Measurements from ENCODE around the gene HOXA2. TPM values are rescaled to one million over a fixed set of nuclear protein-coding genes. Genes with fewer than 3 reads are reported as not detected.

Gene HOXA2
- total RNA-seq, 2 donors from 2014 or later, result not detected

DNA sequence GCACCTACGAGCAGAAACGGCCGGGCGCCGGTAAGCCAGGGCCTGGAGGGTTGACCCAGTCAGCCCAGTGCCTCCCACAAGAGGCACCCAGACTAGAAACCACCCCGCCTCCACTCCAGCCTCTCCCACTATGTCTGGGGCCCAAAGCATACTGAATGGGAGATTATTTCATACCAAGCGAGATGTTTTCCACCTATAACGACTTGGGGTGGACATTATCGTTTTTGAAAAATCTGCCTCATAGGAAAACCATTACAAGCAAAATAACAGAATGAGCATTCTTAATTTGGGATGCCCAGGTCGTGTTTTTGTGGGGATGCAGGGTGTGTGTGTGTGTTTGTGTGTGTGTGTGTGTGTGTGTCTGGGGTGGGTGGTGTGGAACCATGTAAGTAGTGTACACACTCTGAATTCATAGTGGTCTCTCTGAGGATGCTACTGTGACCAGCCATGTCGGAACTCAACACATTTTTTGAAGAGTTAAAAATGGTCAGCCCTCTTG, 43.5 kb upstream of the HOXA2 start:
- no peak overlapping the region for H3K9ac ChIP-seq (ENCODE audit: extremely low read depth, low read length, poor library complexity, severe bottlenecking)
- no peak overlapping the region for H3K27ac ChIP-seq (ENCODE audit: low read depth, low read length)
- WGBS, 2 experiments (ENCODE audit: insufficient coverage in 1 of 2, insufficient read length in 1 of 2), result 71 to 80% methylated on average over 9 to 11 of the region's 11 CpGs
- no peak for DNase-seq
- TF ChIP-seq, protein P1, sequence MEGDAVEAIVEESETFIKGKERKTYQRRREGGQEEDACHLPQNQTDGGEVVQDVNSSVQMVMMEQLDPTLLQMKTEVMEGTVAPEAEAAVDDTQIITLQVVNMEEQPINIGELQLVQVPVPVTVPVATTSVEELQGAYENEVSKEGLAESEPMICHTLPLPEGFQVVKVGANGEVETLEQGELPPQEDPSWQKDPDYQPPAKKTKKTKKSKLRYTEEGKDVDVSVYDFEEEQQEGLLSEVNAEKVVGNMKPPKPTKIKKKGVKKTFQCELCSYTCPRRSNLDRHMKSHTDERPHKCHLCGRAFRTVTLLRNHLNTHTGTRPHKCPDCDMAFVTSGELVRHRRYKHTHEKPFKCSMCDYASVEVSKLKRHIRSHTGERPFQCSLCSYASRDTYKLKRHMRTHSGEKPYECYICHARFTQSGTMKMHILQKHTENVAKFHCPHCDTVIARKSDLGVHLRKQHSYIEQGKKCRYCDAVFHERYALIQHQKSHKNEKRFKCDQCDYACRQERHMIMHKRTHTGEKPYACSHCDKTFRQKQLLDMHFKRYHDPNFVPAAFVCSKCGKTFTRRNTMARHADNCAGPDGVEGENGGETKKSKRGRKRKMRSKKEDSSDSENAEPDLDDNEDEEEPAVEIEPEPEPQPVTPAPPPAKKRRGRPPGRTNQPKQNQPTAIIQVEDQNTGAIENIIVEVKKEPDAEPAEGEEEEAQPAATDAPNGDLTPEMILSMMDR (conservative IDR thresholded peaks at IDR 0.05), result no peak
- H3K4me1 Mint-ChIP-seq, result peaks cover 9% of the 10 kb centered on the region
- peaks cover 15% of the 10 kb centered on the region for H3K9me3 Mint-ChIP-seq
- H3K36me3 Mint-ChIP-seq (ENCODE audit: low read depth), result no peaks in the 10 kb centered on the region
- peaks cover 16% of the 10 kb centered on the region for H3K9me3 ChIP-seq (ENCODE audit: control insufficient read depth, low read length)
- peaks cover 100% of the 10 kb centered on the region for H3K27me3 ChIP-seq (ENCODE audit: control insufficient read depth, insufficient read depth, low read length, poor library complexity, severe bottlenecking)
- H3K27ac Mint-ChIP-seq, result no peak overlapping the region
- no peaks in the 10 kb centered on the region for H3K4me1 ChIP-seq (ENCODE audit: control insufficient read depth, insufficient read depth, low read length)
- H3K4me3 ChIP-seq (ENCODE audit: low read length), result no peak overlapping the region
- no peaks in the 10 kb centered on the region for H3K36me3 ChIP-seq (ENCODE audit: control insufficient read depth, insufficient read depth, low read length)
- H3K27me3 Mint-ChIP-seq (ENCODE audit: insufficient read depth), result peaks cover 100% of the 10 kb centered on the region
- no peak overlapping the region for H3K4me3 Mint-ChIP-seq

DNA sequence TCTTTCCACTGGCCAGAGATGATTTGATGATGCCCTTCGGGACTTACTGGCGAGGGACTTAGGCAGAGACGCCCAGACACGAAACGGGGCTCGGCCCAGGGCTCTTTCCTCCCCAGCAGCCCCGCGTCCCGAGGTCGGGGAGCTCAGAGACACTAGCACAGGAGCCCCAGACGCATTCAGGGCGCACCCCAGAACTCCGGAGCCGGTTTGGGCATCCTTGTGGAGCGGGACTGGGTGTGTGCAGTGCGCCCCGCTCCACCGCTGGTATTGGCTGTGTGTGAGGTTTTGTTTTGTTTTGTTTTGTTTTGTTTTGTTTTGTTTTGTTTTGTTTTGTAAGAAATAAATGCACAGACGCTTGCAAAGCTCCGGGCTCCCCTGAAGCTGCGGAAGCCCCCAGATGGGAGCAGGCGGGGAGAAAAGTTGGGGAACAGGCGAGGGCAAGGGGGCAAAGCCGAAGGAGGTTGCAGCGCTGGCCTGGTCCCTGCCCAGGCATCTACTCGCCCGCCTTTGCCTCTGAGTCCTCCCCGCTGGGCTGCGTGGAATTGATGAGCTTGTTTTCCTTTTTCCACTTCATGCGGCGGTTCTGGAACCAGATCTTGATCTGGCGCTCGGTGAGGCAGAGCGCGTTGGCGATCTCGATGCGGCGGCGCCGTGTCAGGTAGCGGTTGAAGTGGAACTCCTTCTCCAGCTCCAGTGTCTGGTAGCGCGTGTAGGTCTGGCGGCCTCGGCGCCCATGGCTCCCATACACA, 42.9 kb upstream of the HOXA2 start:
- Mint-ChIP-seq H3K27me3 (ENCODE audit: insufficient read depth) (peaks cover 100% of the 10 kb centered on the region), H3K4me3 (no peak overlapping the region), H3K9me3 (peaks cover 15% of the 10 kb centered on the region), H3K27ac (no peak overlapping the region), H3K36me3 (ENCODE audit: low read depth) (no peaks in the 10 kb centered on the region), H3K4me1 (peaks cover 9% of the 10 kb centered on the region)
- TF ChIP-seq, protein P1 (conservative IDR thresholded peaks at IDR 0.05), result no peak
- peaks cover 100% of the 10 kb centered on the region for H3K27me3 ChIP-seq (ENCODE audit: control insufficient read depth, insufficient read depth, low read length, poor library complexity, severe bottlenecking)
- H3K36me3 ChIP-seq (ENCODE audit: control insufficient read depth, insufficient read depth, low read length), result no peaks in the 10 kb centered on the region
- WGBS, 2 experiments (ENCODE audit: insufficient coverage in 1 of 2, insufficient read length in 1 of 2), result 69 to 77% methylated on average over 27 to 47 of the region's 47 CpGs
- H3K27ac ChIP-seq (ENCODE audit: low read depth, low read length), result no peak overlapping the region
- peaks cover 16% of the 10 kb centered on the region for H3K9me3 ChIP-seq (ENCODE audit: control insufficient read depth, low read length)
- no peak overlapping the region for H3K9ac ChIP-seq (ENCODE audit: extremely low read depth, low read length, poor library complexity, severe bottlenecking)
- no peaks in the 10 kb centered on the region for H3K4me1 ChIP-seq (ENCODE audit: control insufficient read depth, insufficient read depth, low read length)
- DNase-seq, result peak; percentile 46
- no peak overlapping the region for H3K4me3 ChIP-seq (ENCODE audit: low read length)

DNA sequence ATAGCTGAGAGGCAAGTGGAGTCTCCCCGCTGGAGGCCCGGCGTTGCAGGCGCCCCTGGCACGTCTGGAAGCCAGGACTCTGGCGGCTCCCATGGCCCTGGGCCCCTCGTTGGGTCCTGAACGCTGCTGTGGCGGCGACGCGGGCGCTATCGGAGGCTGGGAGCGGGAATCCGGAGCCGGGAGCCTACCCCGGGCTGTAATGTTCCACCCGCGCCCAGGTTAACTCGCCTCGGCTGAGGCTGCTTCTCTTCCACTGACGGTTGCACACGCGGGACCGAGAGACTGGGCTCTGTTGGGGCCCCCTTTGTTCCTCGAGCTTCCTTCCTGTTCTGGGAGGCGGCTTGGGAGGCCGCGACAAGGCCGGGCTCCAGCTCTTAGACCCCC, 42.3 kb upstream of the HOXA2 start:
- Histone ChIP-seq H3K36me3 (ENCODE audit: control insufficient read depth, insufficient read depth, low read length) (no peaks in the 10 kb centered on the region), H3K4me3 (ENCODE audit: low read length) (no peak overlapping the region), H3K9ac (ENCODE audit: extremely low read depth, low read length, poor library complexity, severe bottlenecking) (no peak overlapping the region), H3K9me3 (ENCODE audit: control insufficient read depth, low read length) (peaks cover 16% of the 10 kb centered on the region), H3K27me3 (ENCODE audit: control insufficient read depth, insufficient read depth, low read length, poor library complexity, severe bottlenecking) (peaks cover 100% of the 10 kb centered on the region), H3K4me1 (ENCODE audit: control insufficient read depth, insufficient read depth, low read length) (no peaks in the 10 kb centered on the region), H3K27ac (ENCODE audit: low read depth, low read length) (no peak overlapping the region)
- TF ChIP-seq, protein P1 (conservative IDR thresholded peaks at IDR 0.05), result no peak
- no peaks in the 10 kb centered on the region for H3K36me3 Mint-ChIP-seq (ENCODE audit: low read depth)
- peaks cover 10% of the 10 kb centered on the region for H3K4me1 Mint-ChIP-seq
- H3K9me3 Mint-ChIP-seq, result peaks cover 15% of the 10 kb centered on the region
- 20 to 28% methylated on average over 21 to 31 of the region's 31 CpGs for WGBS, 2 experiments (ENCODE audit: insufficient coverage in 1 of 2, insufficient read length in 1 of 2)
- no peak overlapping the region for H3K4me3 Mint-ChIP-seq
- DNase-seq, result peak; percentile 55
- peaks cover 100% of the 10 kb centered on the region for H3K27me3 Mint-ChIP-seq (ENCODE audit: insufficient read depth)
- H3K27ac Mint-ChIP-seq, result no peak overlapping the region
